MCF 10A (cell line): ENCODE measurements around the gene DNAH17. TPM values are rescaled to one million over a fixed set of nuclear protein-coding genes. Genes with fewer than 3 reads are reported as not detected.

Source experiments
- BruUV-seq: library from RNA; stranded (reverse); fragments of 400-500 nt; replicated peaks from 2 replicates; lab custom pipeline; 2021; lab: Mats Ljungman, UMichigan
- CTCF ChIA-PET: fragments of 300-600 bp; sonication (Branson Sonifier 250); formaldehyde crosslinking; extraction: SDS; loops from one replicate; lab custom pipeline; 2021; ENCODE audit warnings: antibody characterized with exemption, inconsistent platforms; lab: Yijun Ruan, JAX
- POLR2A ChIA-PET: fragments of 300-600, 350-650 bp; sonication (Branson Sonifier 250); formaldehyde crosslinking; extraction: SDS; loops from one replicate; lab custom pipeline; 2020; ENCODE audit warnings: antibody characterized with exemption, inconsistent platforms; lab: Yijun Ruan, JAX
- DNase-seq: peaks from one replicate; pipeline ENCODE4 v3.0.0-alpha.2; 2018; ENCODE audit not compliant: unreplicated experiment
- H3K27ac Mint-ChIP-seq: one replicate; pipeline ENCODE4 v1.8.0; 2022; ENCODE audit warnings: mild to moderate bottlenecking, low read depth, mixed read lengths; ENCODE audit not compliant: unreplicated experiment
- H3K27me3 Mint-ChIP-seq: one replicate; pipeline ENCODE4 v1.8.0; 2022; ENCODE audit warnings: mixed read lengths; ENCODE audit not compliant: insufficient read depth, unreplicated experiment
- H3K36me3 Mint-ChIP-seq: one replicate; pipeline ENCODE4 v1.8.0; 2022; ENCODE audit warnings: mild to moderate bottlenecking, moderate library complexity, mixed read lengths; ENCODE audit not compliant: insufficient read depth, unreplicated experiment
- H3K4me1 Mint-ChIP-seq: one replicate; pipeline ENCODE4 v1.8.0; 2022; ENCODE audit warnings: mixed read lengths; ENCODE audit not compliant: insufficient read depth, unreplicated experiment
- H3K4me3 Mint-ChIP-seq: one replicate; pipeline ENCODE4 v1.8.0; 2022; ENCODE audit warnings: mild to moderate bottlenecking, moderate library complexity, mixed read lengths; ENCODE audit not compliant: unreplicated experiment
- H3K9me3 Mint-ChIP-seq: one replicate; pipeline ENCODE4 v1.8.0; 2022; ENCODE audit warnings: mixed read lengths; ENCODE audit not compliant: unreplicated experiment
- CTCF ChIP-seq: fragments of 200-600 bp; IDR thresholded peaks from one replicate; pipeline ENCODE4 v1.8.0; 2022; ENCODE audit warnings: antibody characterized with exemption, mild to moderate bottlenecking; ENCODE audit not compliant: unreplicated experiment
- intact Hi-C: fragments of 100-400 bp; cut with micrococcal nuclease; formaldehyde crosslinking; loops from 2 replicates; pipeline ENCODE4 v1.14.1; 2022
- total RNA-seq: library from RNA; stranded (reverse); gene quantifications from 2 replicates; pipeline ENCODE4 v1.2.3, GENCODE V29; 2022

Gene DNAH17
- total RNA-seq, 1 experiment from 2014 or later, result not detected

- no peak for DNase-seq
- H3K27ac Mint-ChIP-seq, result no peak overlapping the region
- intact Hi-C loops, result no loop called here
- H3K27me3 Mint-ChIP-seq, result no peaks in the 10 kb centered on the region
- no peak for TF ChIP-seq CTCF
- no peaks in the 10 kb centered on the region for H3K4me1 Mint-ChIP-seq
- H3K9me3 Mint-ChIP-seq, result no peaks in the 10 kb centered on the region
- POLR2A ChIA-PET, result no interaction called here
- H3K36me3 Mint-ChIP-seq, result peaks cover 26% of the 10 kb centered on the region
- CTCF ChIA-PET, result interaction anchor here (0.6 to 1.3 kb wide), 3 partner anchors 55 to 74 kb away, joined by 3 to 5 read pairs (median 3); no protein-coding TSS in a partner anchor
- H3K4me3 Mint-ChIP-seq, result no peak overlapping the region
- no TSS peak for BruUV-seq
These were observed 160.2 kb downstream of the DNAH17 start for GRCh38 chr17:78416791-78417530.

- intact Hi-C loops, result no loop called here
- no peaks in the 10 kb centered on the region for H3K4me1 Mint-ChIP-seq
- H3K27me3 Mint-ChIP-seq, result no peaks in the 10 kb centered on the region
- H3K36me3 Mint-ChIP-seq, result peaks cover 17% of the 10 kb centered on the region
- ChIA-PET POLR2A (no interaction called here), CTCF (interaction anchor here (0.6 to 1.3 kb wide), 3 partner anchors 54 to 58 kb away, joined by 3 to 5 read pairs (median 3); no protein-coding TSS in a partner anchor)
- no peak overlapping the region for H3K4me3 Mint-ChIP-seq
- H3K9me3 Mint-ChIP-seq, result no peaks in the 10 kb centered on the region
- H3K27ac Mint-ChIP-seq, result no peak overlapping the region
- BruUV-seq, result no TSS peak
- no peak for DNase-seq
- TF ChIP-seq CTCF, result no peak
These were observed 161.1 kb downstream of the DNAH17 start for GRCh38 chr17:78415821-78416711.

- Mint-ChIP-seq H3K27ac (no peak overlapping the region), H3K4me3 (no peak overlapping the region), H3K4me1 (no peaks in the 10 kb centered on the region), H3K36me3 (peaks cover 11% of the 10 kb centered on the region), H3K9me3 (no peaks in the 10 kb centered on the region), H3K27me3 (no peaks in the 10 kb centered on the region)
- POLR2A ChIA-PET, result no interaction called here
- intact Hi-C loops, result no loop called here
- no TSS peak for BruUV-seq
- DNase-seq, result no peak
- CTCF ChIA-PET, result interaction anchor here (0.7 kb wide), 1 partner anchor 189 kb away, joined by 3 read pairs; no protein-coding TSS in a partner anchor
- TF ChIP-seq CTCF, result no peak
These were observed 162.7 kb downstream of the DNAH17 start for GRCh38 chr17:78414178-78415162.
